Measurements from ENCODE around the gene COX7A2L. TPM values are rescaled to one million over a fixed set of nuclear protein-coding genes. Genes with fewer than 3 reads are reported as not detected.
"Not testable (repeated sequence)": the region's sequence is repeated elsewhere in the genome, so short reads cannot be mapped to it uniquely, and the experiment has no call there.

COX7A2L gene
- total RNA-seq, 4 donors from 2014 or later, result 69.8 to 94.7 (median 89.1) TPM

- Histone ChIP-seq H3K27me3 (no peaks in the 10 kb centered on the region), H3K9me3 (no peaks in the 10 kb centered on the region), H3K36me3 (no peaks in the 10 kb centered on the region), H3K4me3 (no peak overlapping the region), H3K27ac (no peak overlapping the region), H3K4me1 (no peaks in the 10 kb centered on the region)
- TF ChIP-seq POLR2A (IDR thresholded peaks at IDR 0.05), result no peak
- TF ChIP-seq, protein P1, sequence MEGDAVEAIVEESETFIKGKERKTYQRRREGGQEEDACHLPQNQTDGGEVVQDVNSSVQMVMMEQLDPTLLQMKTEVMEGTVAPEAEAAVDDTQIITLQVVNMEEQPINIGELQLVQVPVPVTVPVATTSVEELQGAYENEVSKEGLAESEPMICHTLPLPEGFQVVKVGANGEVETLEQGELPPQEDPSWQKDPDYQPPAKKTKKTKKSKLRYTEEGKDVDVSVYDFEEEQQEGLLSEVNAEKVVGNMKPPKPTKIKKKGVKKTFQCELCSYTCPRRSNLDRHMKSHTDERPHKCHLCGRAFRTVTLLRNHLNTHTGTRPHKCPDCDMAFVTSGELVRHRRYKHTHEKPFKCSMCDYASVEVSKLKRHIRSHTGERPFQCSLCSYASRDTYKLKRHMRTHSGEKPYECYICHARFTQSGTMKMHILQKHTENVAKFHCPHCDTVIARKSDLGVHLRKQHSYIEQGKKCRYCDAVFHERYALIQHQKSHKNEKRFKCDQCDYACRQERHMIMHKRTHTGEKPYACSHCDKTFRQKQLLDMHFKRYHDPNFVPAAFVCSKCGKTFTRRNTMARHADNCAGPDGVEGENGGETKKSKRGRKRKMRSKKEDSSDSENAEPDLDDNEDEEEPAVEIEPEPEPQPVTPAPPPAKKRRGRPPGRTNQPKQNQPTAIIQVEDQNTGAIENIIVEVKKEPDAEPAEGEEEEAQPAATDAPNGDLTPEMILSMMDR (IDR thresholded peaks at IDR 0.05 in 4 of 5, conservative IDR thresholded peaks at IDR 0.05 in 1 of 5), result no peak
- intact Hi-C loops (cut with DNase I; ENCODE audit: low total_unique reads) (no loop called here), in situ Hi-C loops (cut with MboI; ENCODE audit: low sequenced_read_pairs in 4 of 4) (no loop called here)
- ATAC-seq (no peak), DNase-seq (no peak)
These were observed 40.8 kb upstream of the COX7A2L start for GRCh38 chr2:42401773-42402172.

- H3K4me1 ChIP-seq; H3K27ac ChIP-seq; H3K9me3 ChIP-seq; H3K36me3 ChIP-seq; DNase-seq; in situ Hi-C loops (cut with MboI; ENCODE audit: low sequenced_read_pairs in 4 of 4); H3K27me3 ChIP-seq; ATAC-seq; H3K4me3 ChIP-seq; intact Hi-C loops (cut with DNase I; ENCODE audit: low total_unique reads): not testable (repeated sequence)
These were observed 37.0 kb upstream of the COX7A2L start for GRCh38 chr2:42398052-42398451.

DNA sequence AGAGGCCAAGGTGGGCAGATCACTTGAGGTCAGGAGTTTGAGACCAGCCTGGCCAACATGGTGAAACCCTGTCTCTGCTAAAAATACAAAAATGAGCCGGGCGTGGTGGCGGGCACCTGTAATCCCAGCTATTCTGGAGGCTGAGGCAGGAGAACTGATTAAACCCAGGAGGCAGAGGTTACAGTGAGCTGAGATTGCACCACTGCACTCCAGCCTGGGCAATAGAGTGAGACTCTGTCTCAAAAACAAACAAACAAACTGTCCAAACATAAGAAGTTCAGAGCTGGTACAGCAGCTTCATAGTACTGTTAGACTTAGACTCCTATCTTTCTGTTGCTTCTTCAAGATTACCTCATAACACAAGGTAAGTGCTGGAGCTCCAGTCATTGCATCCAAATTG lies 32.3 kb upstream of the COX7A2L start:
- H3K36me3 ChIP-seq; ATAC-seq; in situ Hi-C loops (cut with MboI; ENCODE audit: low sequenced_read_pairs in 4 of 4); H3K27ac ChIP-seq; H3K4me3 ChIP-seq; H3K4me1 ChIP-seq; intact Hi-C loops (cut with DNase I; ENCODE audit: low total_unique reads); DNase-seq; H3K9me3 ChIP-seq; H3K27me3 ChIP-seq: not testable (repeated sequence)

GRCh38 chr2:42392191-42392590 lies 31.2 kb upstream of the COX7A2L start:
- DNase-seq (no peak), ATAC-seq (no peak)
- intact Hi-C loops (cut with DNase I; ENCODE audit: low total_unique reads) (no loop called here), in situ Hi-C loops (cut with MboI; ENCODE audit: low sequenced_read_pairs in 4 of 4) (no loop called here)
- Histone ChIP-seq H3K4me1 (no peaks in the 10 kb centered on the region), H3K9me3 (no peaks in the 10 kb centered on the region), H3K27me3 (no peaks in the 10 kb centered on the region), H3K36me3 (no peaks in the 10 kb centered on the region), H3K27ac (no peak overlapping the region), H3K4me3 (no peak overlapping the region)
- TF ChIP-seq, protein P1 (IDR thresholded peaks at IDR 0.05 in 4 of 5, conservative IDR thresholded peaks at IDR 0.05 in 1 of 5), result no peak
- TF ChIP-seq POLR2A (IDR thresholded peaks at IDR 0.05), result no peak

DNA sequence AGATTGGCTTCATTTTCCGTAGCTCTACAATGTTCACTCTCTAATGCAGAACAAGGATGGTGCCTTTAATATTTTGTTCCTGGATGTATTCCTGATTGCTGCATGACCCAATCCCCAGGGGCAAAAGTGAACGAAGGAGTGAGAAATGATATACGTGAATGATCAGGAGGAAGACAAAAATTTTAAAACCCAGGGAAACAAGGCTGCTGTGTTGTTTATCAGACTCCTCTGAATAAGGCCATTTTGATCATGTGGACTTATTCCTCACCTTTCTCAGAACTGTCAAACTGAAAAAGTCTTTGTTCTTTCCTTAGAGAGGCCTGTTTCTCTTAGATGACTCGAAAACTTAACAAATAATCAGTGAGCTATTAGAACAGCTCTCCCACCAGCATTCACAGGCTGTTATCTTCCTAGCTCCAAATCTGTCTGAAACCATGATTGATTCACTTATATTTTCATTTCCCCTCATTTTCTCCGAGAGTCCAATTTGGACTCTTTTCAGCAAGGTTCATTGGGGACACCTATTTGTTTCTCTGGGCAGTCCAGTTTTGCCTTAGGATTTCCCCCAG lies 29.5 kb upstream of the COX7A2L start:
- no peak for DNase-seq
- in situ Hi-C loops (cut with MboI; ENCODE audit: low sequenced_read_pairs in 4 of 4), result no loop called here
- H3K4me1 ChIP-seq, result no peaks in the 10 kb centered on the region
- no peak overlapping the region for H3K4me3 ChIP-seq
- H3K27ac ChIP-seq, result no peak overlapping the region
- no peaks in the 10 kb centered on the region for H3K27me3 ChIP-seq
- no peaks in the 10 kb centered on the region for H3K36me3 ChIP-seq
- ATAC-seq, result no peak
- intact Hi-C loops (cut with DNase I; ENCODE audit: low total_unique reads), result no loop called here
- H3K9me3 ChIP-seq, result no peaks in the 10 kb centered on the region
- TF ChIP-seq, protein P1 (IDR thresholded peaks at IDR 0.05 in 4 of 5, conservative IDR thresholded peaks at IDR 0.05 in 1 of 5), result no peak
- TF ChIP-seq POLR2A (IDR thresholded peaks at IDR 0.05), result no peak

DNA sequence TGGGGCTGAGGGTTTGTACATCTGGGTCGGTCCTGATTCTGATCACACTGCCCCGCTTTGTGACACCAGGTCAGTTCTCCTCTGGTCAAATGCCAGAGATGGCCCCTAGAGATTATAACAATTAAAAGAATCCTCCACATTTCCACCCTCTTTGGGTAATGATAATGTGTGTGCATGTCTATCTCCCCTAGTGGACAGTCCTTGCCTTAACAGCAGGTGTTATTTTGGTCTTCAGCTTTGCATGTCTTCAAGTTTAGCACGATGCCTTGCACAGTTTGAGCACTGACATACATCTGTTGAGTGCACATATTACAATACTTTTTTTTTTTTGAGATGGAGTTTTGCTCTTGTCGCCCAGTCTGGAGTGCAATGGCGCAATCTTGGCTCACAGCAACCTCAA lies 25.7 kb upstream of the COX7A2L start:
- TF ChIP-seq, protein P1 (IDR thresholded peaks at IDR 0.05 in 4 of 5, conservative IDR thresholded peaks at IDR 0.05 in 1 of 5), result no peak
- H3K4me3 ChIP-seq, result no peak overlapping the region
- H3K27me3 ChIP-seq, result no peaks in the 10 kb centered on the region
- intact Hi-C loops (cut with DNase I; ENCODE audit: low total_unique reads) (no loop called here), in situ Hi-C loops (cut with MboI; ENCODE audit: low sequenced_read_pairs in 4 of 4) (no loop called here)
- H3K27ac ChIP-seq, result no peak overlapping the region
- ATAC-seq (no peak), DNase-seq (no peak)
- no peaks in the 10 kb centered on the region for H3K36me3 ChIP-seq
- no peaks in the 10 kb centered on the region for H3K4me1 ChIP-seq
- no peaks in the 10 kb centered on the region for H3K9me3 ChIP-seq
